SK-N-SH (cell line): ENCODE data around the gene KLK5. TPM values are rescaled to one million over a fixed set of nuclear protein-coding genes. Genes with fewer than 3 reads are reported as not detected.

Experiments
- CTCF ChIA-PET: fragments of 300-600, 350-600 bp; formaldehyde crosslinking; extraction: SDS; loops from one replicate; lab custom pipeline; 2021; lab: Yijun Ruan, JAX
- POLR2A ChIA-PET: fragments of 350-600 bp; sonication (Branson Sonifier 250); formaldehyde crosslinking; extraction: SDS; loops from one replicate; lab custom pipeline; 2020; ENCODE audit warnings: antibody characterized with exemption, inconsistent platforms; lab: Yijun Ruan, JAX
- DNase-seq: peaks from one replicate; pipeline ENCODE4 v3.0.0; 2012
- H2AFZ ChIP-seq: fragments of 200-600 bp; sonication (generic); 2 replicates; pipeline ENCODE4 v1.8.1; 2016; ENCODE audit warnings: antibody characterized with exemption, mild to moderate bottlenecking, low read depth
- H3F3A ChIP-seq: fragments of 200-600 bp; sonication (generic); replicated peaks from 2 replicates; pipeline ENCODE3; 2016; ENCODE audit warnings: antibody characterized with exemption, mild to moderate bottlenecking; ENCODE audit not compliant: insufficient read depth
- H3K27ac ChIP-seq, 2 experiments: fragments of 200-500 bp in 1 of 2; fragments of 200-600 bp in 1 of 2; sonication (Bioruptor generic) in 1 of 2; sonication (generic), shearing (Covaris generic) in 1 of 2; 2 replicates each; pipeline versions ENCODE4 v1.5.1 to v1.6.1; 2014 to 2016; ENCODE audit warnings: low read depth in 2 of 2, inconsistent platforms in 1 of 2, low read length in 1 of 2, mild to moderate bottlenecking in 1 of 2, mixed read lengths in 1 of 2
- H3K27me3 ChIP-seq: fragments of 200-600 bp; sonication (generic), shearing (Covaris generic); 2 replicates; pipeline ENCODE4 v1.6.1; 2016; ENCODE audit warnings: mixed run types; ENCODE audit not compliant: insufficient read depth
- H3K36me3 ChIP-seq, 2 experiments: fragments of 200-500 bp in 1 of 2; fragments of 200-600 bp in 1 of 2; sonication (Bioruptor generic) in 1 of 2; sonication (generic) in 1 of 2; replicated peaks in 1 of 2; 2 replicates each; pipeline versions ENCODE3 to v1.5.1; 2014 to 2016; ENCODE audit warnings: low read length in 1 of 2, mild to moderate bottlenecking in 1 of 2; ENCODE audit not compliant: insufficient read depth in 2 of 2, control insufficient read depth in 1 of 2
- H3K4me1 ChIP-seq, 2 experiments: fragments of 200-500 bp in 1 of 2; fragments of 200-600 bp in 1 of 2; sonication (Bioruptor generic) in 1 of 2; sonication (generic), shearing (Covaris generic) in 1 of 2; 2 replicates each; pipeline versions ENCODE4 v1.5.1 to v1.6.1; 2014 to 2016; ENCODE audit warnings: low read depth in 1 of 2, low read length in 1 of 2, mixed run types in 1 of 2; ENCODE audit not compliant: insufficient read depth in 2 of 2, control insufficient read depth in 1 of 2
- H3K4me2 ChIP-seq: fragments of 200-600 bp; sonication (generic), shearing (Covaris generic); 2 replicates; pipeline ENCODE4 v1.6.1; 2017; ENCODE audit warnings: mixed run types
- H3K4me3 ChIP-seq, 2 experiments: fragments of 200-500 bp in 1 of 2; fragments of 200-600 bp in 1 of 2; sonication (Bioruptor generic) in 1 of 2; sonication (generic), shearing (Covaris generic) in 1 of 2; 2 replicates each; pipeline versions ENCODE4 v1.5.1 to v1.8.1; 2014 to 2016; ENCODE audit warnings: low read depth in 2 of 2, inconsistent platforms in 1 of 2, low read length in 1 of 2, mild to moderate bottlenecking in 1 of 2, mixed read lengths in 1 of 2, moderate library complexity in 1 of 2
- H3K79me2 ChIP-seq: fragments of 200-600 bp; sonication (generic); 2 replicates; pipeline ENCODE4 v1.8.1; 2017; ENCODE audit warnings: mild to moderate bottlenecking; ENCODE audit not compliant: insufficient read depth
- H3K9ac ChIP-seq: fragments of 200-600 bp; sonication (generic); 2 replicates; pipeline ENCODE4 v1.6.1; 2017; ENCODE audit warnings: mixed run types
- H3K9me2 ChIP-seq: fragments of 200-600 bp; sonication (generic); 2 replicates; pipeline ENCODE4 v1.6.1; 2017; ENCODE audit warnings: mixed run types
- H3K9me3 ChIP-seq: fragments of 200-600 bp; sonication (generic); 2 replicates; pipeline ENCODE4 v1.6.1; 2017; ENCODE audit warnings: mixed run types, mild to moderate bottlenecking, moderate library complexity
- H4K20me1 ChIP-seq: fragments of 200-600 bp; sonication (generic); 2 replicates; pipeline ENCODE4 v1.6.1; 2017; ENCODE audit warnings: mild to moderate bottlenecking, mixed run types; ENCODE audit not compliant: insufficient read depth
- NFIC ChIP-seq: IDR thresholded peaks from 2 replicates; pipeline ENCODE4 v1.4.0; 2012; ENCODE audit warnings: borderline replicate concordance
- PBX3 ChIP-seq: IDR thresholded peaks from 2 replicates; pipeline ENCODE4; 2012
- POLR2AphosphoS5 ChIP-seq: IDR thresholded peaks from 2 replicates; pipeline ENCODE4 v1.6.1; 2012; ENCODE audit warnings: low read depth, low read length
- SIN3A ChIP-seq: IDR thresholded peaks from 2 replicates; pipeline ENCODE4 v1.6.1; 2012; ENCODE audit warnings: low read depth, mild to moderate bottlenecking, low read length, moderate library complexity, borderline replicate concordance
- ZBTB33 ChIP-seq: IDR thresholded peaks from 2 replicates; pipeline ENCODE4 v1.4.0; 2012; ENCODE audit warnings: low read depth, borderline replicate concordance
- WGBS: methylation state at CpG from one replicate; pipeline ENCODE4 v1.1.6; 2017; ENCODE audit warnings: low lambda C conversion rate; 5-methylcytosine and 5-hydroxymethylcytosine counted together
- polyA plus RNA-seq, 3 experiments: library from polyadenylated mRNA; depleted of rRNA; stranded (reverse); fragments of >200 nt; gene quantifications; 2 replicates each; pipeline ENCODE4 v1.2.3, GENCODE V29; 2012

KLK5 gene
- polyA plus RNA-seq, 1 of the 3 experiments (the other 2 are of a cell fraction): not detected

GRCh38 chr19:50894478-50895356 is 58.1 kb downstream of the KLK5 start:
- H3K9ac ChIP-seq: no peak overlapping the region
- no peaks in the 10 kb centered on the region for H3K79me2 ChIP-seq
- H3K9me3 ChIP-seq: no peaks in the 10 kb centered on the region
- no peaks in the 10 kb centered on the region for H3K36me3 ChIP-seq
- no peaks in the 10 kb centered on the region for H4K20me1 ChIP-seq
- DNase-seq: no peak
- no peak overlapping the region for H2AFZ ChIP-seq
- H3K4me2 ChIP-seq: no peak overlapping the region
- no peak for TF ChIP-seq NFIC
- no peak for TF ChIP-seq ZBTB33
- no peak for TF ChIP-seq SIN3A
- no peak for TF ChIP-seq PBX3
- no peak for TF ChIP-seq POLR2AphosphoS5
- TF ChIP-seq, all 33 proteins: peak for 0
- H3K27me3 ChIP-seq: no peaks in the 10 kb centered on the region; the same call in 1 of the 2 replicates
- no peaks in the 10 kb centered on the region for H3K9me2 ChIP-seq
- H3K4me1 ChIP-seq: no peaks in the 10 kb centered on the region
- ChIA-PET POLR2A (no interaction called here), CTCF (interaction anchor here (1.6 to 1.8 kb wide), 2 partner anchors 16 to 27 kb away, joined by 4 to 8 read pairs; no protein-coding TSS in a partner anchor)
- H3F3A ChIP-seq: no peaks in the 10 kb centered on the region
- no peak overlapping the region for H3K4me3 ChIP-seq
- 10% methylated on average over 9 of the region's 10 CpGs for WGBS
- no peak overlapping the region for H3K27ac ChIP-seq

Other genes starting within 250 kb of the KLK5 start
- 0.28 and 0.31 TPM in 2 replicates for gene SHANK1, start 233.2 kb downstream of the KLK5 start, polyA plus RNA-seq (2012; rRNA removed)
- gene CLEC11A, start 229.7 kb downstream of the KLK5 start, polyA plus RNA-seq (2012; rRNA removed): 4.4 and 5.1 TPM in 2 replicates
- gene GPR32, start 182.6 kb downstream of the KLK5 start, polyA plus RNA-seq (2012; rRNA removed): not detected in 2 replicates
- gene ACP4, start 162.6 kb downstream of the KLK5 start, polyA plus RNA-seq (2012; rRNA removed): not detected in 2 replicates
- not detected in 2 replicates for gene KLK1, start 129.3 kb downstream of the KLK5 start, polyA plus RNA-seq (2012; rRNA removed)
- not detected in 2 replicates for gene KLK15, start 119.5 kb downstream of the KLK5 start, polyA plus RNA-seq (2012; rRNA removed)
- not detected in 2 replicates for gene KLK3, start 98.1 kb downstream of the KLK5 start, polyA plus RNA-seq (2012; rRNA removed)
- 0.15 and 0.44 TPM in 2 replicates for gene KLK2, start 79.6 kb downstream of the KLK5 start, polyA plus RNA-seq (2012; rRNA removed)
- not detected in 2 replicates for gene KLK4, start 41.6 kb downstream of the KLK5 start, polyA plus RNA-seq (2012; rRNA removed)
- gene KLK6, start 16.6 kb upstream of the KLK5 start, polyA plus RNA-seq (2012; rRNA removed): not detected in 2 replicates
- gene KLK7, start 30.9 kb upstream of the KLK5 start, polyA plus RNA-seq (2012; rRNA removed): not detected in 2 replicates
- not detected in 2 replicates for gene KLK8, start 48.6 kb upstream of the KLK5 start, polyA plus RNA-seq (2012; rRNA removed)
- gene KLK10, start 66.7 kb upstream of the KLK5 start, polyA plus RNA-seq (2012; rRNA removed): not detected in 2 replicates
- gene KLK11, start 73.6 kb upstream of the KLK5 start, polyA plus RNA-seq (2012; rRNA removed): not detected in 2 replicates
- not detected in 2 replicates for gene KLK12, start 82.0 kb upstream of the KLK5 start, polyA plus RNA-seq (2012; rRNA removed)
- gene KLK13, start 112.1 kb upstream of the KLK5 start, polyA plus RNA-seq (2012; rRNA removed): not detected in 2 replicates
- 0.19 and 0.26 TPM in 2 replicates for gene KLK14, start 129.8 kb upstream of the KLK5 start, polyA plus RNA-seq (2012; rRNA removed)
- gene CTU1, start 155.4 kb upstream of the KLK5 start, polyA plus RNA-seq (2012; rRNA removed): 7.2 and 8.8 TPM in 2 replicates
- gene SIGLEC9, start 171.9 kb upstream of the KLK5 start, polyA plus RNA-seq (2012; rRNA removed): not detected in 2 replicates
- gene SIGLEC7, start 189.3 kb upstream of the KLK5 start, polyA plus RNA-seq (2012; rRNA removed): not detected in 2 replicates